ENCODE measurements around the gene MCTP1.

- TF ChIP-seq CTCF (IDR thresholded peaks at IDR 0.05) (no peak), EP300 (IDR thresholded peaks at IDR 0.05; ENCODE audit: low read depth) (no peak), POLR2AphosphoS5 (IDR thresholded peaks at IDR 0.05) (no peak), POLR2A (IDR thresholded peaks at IDR 0.05) (no peak)
Measured at GRCh38 chr5:94869921-94870320, 415.0 kb downstream of the MCTP1 start.

All from transverse colon (tissue), 4 donors.